NT2/D1 (cell line): ENCODE results near the gene KCNS1.
A peak's percentile ranks its signal among the peaks of the same experiment; 100 is the strongest.

Experiments
- DNase-seq: peaks from one replicate; pipeline ENCODE4 v3.0.0-alpha.2; 2011; ENCODE audit warnings: low read depth, low spot score
- H3K27me3 ChIP-seq: 2 replicates; pipeline ENCODE4 v1.6.0; 2011; ENCODE audit warnings: mild to moderate bottlenecking; ENCODE audit not compliant: insufficient read length, insufficient read depth
- H3K36me3 ChIP-seq: 2 replicates; pipeline ENCODE4 v1.6.1; 2011; ENCODE audit warnings: mild to moderate bottlenecking, low read length, mixed read lengths; ENCODE audit not compliant: insufficient read depth, insufficient read length
- H3K4me1 ChIP-seq: 2 replicates; pipeline ENCODE4 v1.5.1; 2011; ENCODE audit not compliant: insufficient read depth, insufficient read length
- H3K4me3 ChIP-seq: 2 replicates; pipeline ENCODE4 v1.5.1; 2011; ENCODE audit warnings: low read depth; ENCODE audit not compliant: insufficient read length
- H3K9ac ChIP-seq: 2 replicates; pipeline ENCODE4 v1.6.0; 2011; ENCODE audit warnings: low read depth; ENCODE audit not compliant: insufficient read length
- H3K9me3 ChIP-seq: 2 replicates; pipeline ENCODE4 v1.5.1; 2011; ENCODE audit warnings: mild to moderate bottlenecking, low read length; ENCODE audit not compliant: insufficient read depth
- SUZ12 ChIP-seq: IDR thresholded peaks from 2 replicates; pipeline ENCODE4 v1.6.1; 2011; ENCODE audit not compliant: insufficient read length, insufficient read depth; ENCODE audit errors: extremely low read depth
- YY1 ChIP-seq: IDR thresholded peaks from 2 replicates; pipeline ENCODE4 v1.6.1; 2011; ENCODE audit not compliant: insufficient read length, insufficient read depth
- ZNF274 ChIP-seq: IDR thresholded peaks from 2 replicates; pipeline ENCODE4 v1.6.1; 2011; ENCODE audit warnings: mild to moderate bottlenecking, low read depth, low read length

The KCNS1 gene

GRCh38 chr20:45095805-45096238 is 5.1 kb downstream of the KCNS1 start:
- peak; percentile 63 for DNase-seq
- TF ChIP-seq ZNF274 = no peak
- TF ChIP-seq YY1 = no peak
- no peak for TF ChIP-seq SUZ12
- Histone ChIP-seq H3K4me3 (no peak overlapping the region), H3K27me3 (peaks cover 41% of the 10 kb centered on the region), H3K36me3 (peaks cover 4% of the 10 kb centered on the region), H3K9ac (no peak overlapping the region), H3K9me3 (no peaks in the 10 kb centered on the region; the same call in 1 of the 2 replicates), H3K4me1 (no peaks in the 10 kb centered on the region)

- peaks cover 4% of the 10 kb centered on the region for H3K36me3 ChIP-seq
- TF ChIP-seq YY1 (no peak), SUZ12 (no peak), ZNF274 (no peak)
- no peak for DNase-seq
- H3K4me1 ChIP-seq = no peaks in the 10 kb centered on the region
- H3K9me3 ChIP-seq = no peaks in the 10 kb centered on the region; the same call in 1 of the 2 replicates
- H3K4me3 ChIP-seq = no peak overlapping the region
- H3K9ac ChIP-seq = no peak overlapping the region
- peaks cover 33% of the 10 kb centered on the region for H3K27me3 ChIP-seq
Observed at GRCh38 chr20:45094864-45095574, 5.9 kb downstream of the KCNS1 start.

- no peaks in the 10 kb centered on the region for H3K4me1 ChIP-seq
- H3K9me3 ChIP-seq = no peaks in the 10 kb centered on the region; the same call in 1 of the 2 replicates
- TF ChIP-seq ZNF274 = no peak
- no peak for TF ChIP-seq SUZ12
- TF ChIP-seq YY1 = no peak
- H3K27me3 ChIP-seq = peaks cover 25% of the 10 kb centered on the region
- no peak overlapping the region for H3K9ac ChIP-seq
- no peak for DNase-seq
- peaks cover 4% of the 10 kb centered on the region for H3K36me3 ChIP-seq
- H3K4me3 ChIP-seq = no peak overlapping the region
Observed at GRCh38 chr20:45094201-45094600, 6.7 kb downstream of the KCNS1 start.

GRCh38 chr20:45092898-45093297 is 8.0 kb downstream of the KCNS1 start:
- H3K4me3 ChIP-seq = no peak overlapping the region
- H3K36me3 ChIP-seq = peaks cover 4% of the 10 kb centered on the region
- H3K27me3 ChIP-seq = peaks cover 16% of the 10 kb centered on the region
- H3K9ac ChIP-seq = no peak overlapping the region
- no peaks in the 10 kb centered on the region for H3K4me1 ChIP-seq
- TF ChIP-seq YY1 (no peak), SUZ12 (no peak), ZNF274 (no peak)
- DNase-seq = no peak
- H3K9me3 ChIP-seq = no peaks in the 10 kb centered on the region; the same call in 1 of the 2 replicates

- H3K27me3 ChIP-seq = peaks cover 4% of the 10 kb centered on the region
- H3K9me3 ChIP-seq = no peaks in the 10 kb centered on the region
- no peak overlapping the region for H3K9ac ChIP-seq
- TF ChIP-seq YY1 (no peak), ZNF274 (no peak), SUZ12 (no peak)
- no peaks in the 10 kb centered on the region for H3K4me1 ChIP-seq
- DNase-seq = no peak
- no peak overlapping the region for H3K4me3 ChIP-seq
- peaks cover 4% of the 10 kb centered on the region for H3K36me3 ChIP-seq
Observed at GRCh38 chr20:45091366-45091765, 9.6 kb downstream of the KCNS1 start.

- Histone ChIP-seq H3K4me3 (no peak overlapping the region), H3K9ac (no peak overlapping the region), H3K4me1 (no peaks in the 10 kb centered on the region), H3K9me3 (no peaks in the 10 kb centered on the region), H3K27me3 (no peaks in the 10 kb centered on the region), H3K36me3 (peaks cover 4% of the 10 kb centered on the region)
- TF ChIP-seq YY1 = no peak
- no peak for TF ChIP-seq ZNF274
- no peak for TF ChIP-seq SUZ12
- DNase-seq = no peak
Observed at GRCh38 chr20:45090481-45090880, 10.4 kb downstream of the KCNS1 start.

- H3K4me3 ChIP-seq = no peak overlapping the region
- H3K36me3 ChIP-seq = no peaks in the 10 kb centered on the region
- no peaks in the 10 kb centered on the region for H3K27me3 ChIP-seq
- no peaks in the 10 kb centered on the region for H3K4me1 ChIP-seq
- DNase-seq = no peak
- no peak for TF ChIP-seq ZNF274
- TF ChIP-seq YY1 = no peak
- TF ChIP-seq SUZ12 = no peak
- H3K9ac ChIP-seq = no peak overlapping the region
- no peaks in the 10 kb centered on the region for H3K9me3 ChIP-seq
Observed at GRCh38 chr20:45088247-45088646, 12.7 kb downstream of the KCNS1 start.
